Suprapubic skin (tissue), 4 donors: ENCODE data around the gene SCN7A. TPM values are rescaled to one million over a fixed set of nuclear protein-coding genes. Genes with fewer than 3 reads are reported as not detected.
A peak's percentile ranks its signal among the peaks of the same experiment; 100 is the strongest.

Experiments
- DNase-seq, 2 donors: peaks; one replicate each; pipeline ENCODE4 v3.0.0-alpha.2; 2019; ENCODE audit warnings: low spot score in 2 of 2
- H3K27ac ChIP-seq: fragments of 200-600 bp; sonication (generic); one replicate; pipeline ENCODE4 v1.5.1; 2019
- H3K27me3 ChIP-seq: fragments of 200-600 bp; sonication (generic); one replicate; pipeline ENCODE4 v1.5.1; 2019
- H3K36me3 ChIP-seq: fragments of 200-600 bp; sonication (generic); one replicate; pipeline ENCODE4 v1.5.1; 2019
- H3K4me1 ChIP-seq: fragments of 200-600 bp; sonication (generic); one replicate; pipeline ENCODE4 v1.5.1; 2019
- H3K4me3 ChIP-seq: fragments of 200-600 bp; sonication (generic); one replicate; pipeline ENCODE4 v1.5.1; 2019; ENCODE audit warnings: mild to moderate bottlenecking
- H3K9me3 ChIP-seq: fragments of 200-600 bp; sonication (generic); one replicate; pipeline ENCODE4 v1.5.1; 2019
- EP300 ChIP-seq: sonication (generic); formaldehyde crosslinking; IDR thresholded peaks from one replicate; pipeline ENCODE4 v1.6.1; 2017; ENCODE audit warnings: antibody characterized with exemption
- POLR2A ChIP-seq, 2 donors: fragments of 450-650 bp; IDR thresholded peaks; one replicate each; pipeline ENCODE4 v1.6.1; 2017; ENCODE audit warnings: antibody characterized with exemption in 2 of 2, mild to moderate bottlenecking in 2 of 2, moderate library complexity in 2 of 2
- POLR2AphosphoS5 ChIP-seq, 3 donors: sonication (generic); formaldehyde crosslinking; IDR thresholded peaks; one replicate each; pipeline ENCODE4 v1.6.1; 2017; ENCODE audit warnings: antibody characterized with exemption in 3 of 3
- WGBS: methylation state at CpG from one replicate; pipeline ENCODE4 v1.1.5; 2018; 5-methylcytosine and 5-hydroxymethylcytosine counted together
- total RNA-seq, 4 donors: library from RNA; depleted of rRNA; stranded (reverse); fragments of >200 nt; gene quantifications; one replicate each; pipeline ENCODE4 v1.1.0, GENCODE V29; 2016
- TF ChIP-seq, protein P1 (sequence below), 2 donors: fragments of 200-600 bp in 1 of 2; fragments of 450-650 bp in 1 of 2; sonication (generic) in 1 of 2; IDR thresholded peaks; one replicate each; pipeline ENCODE4 v1.5.1; 2016 to 2019; ENCODE audit warnings: antibody characterized with exemption in 2 of 2, mild to moderate bottlenecking in 1 of 2, moderate library complexity in 1 of 2

The SCN7A gene
- total RNA-seq, 4 donors from 2014 or later, result 2.5 to 4.6 (median 3.4) TPM

DNA sequence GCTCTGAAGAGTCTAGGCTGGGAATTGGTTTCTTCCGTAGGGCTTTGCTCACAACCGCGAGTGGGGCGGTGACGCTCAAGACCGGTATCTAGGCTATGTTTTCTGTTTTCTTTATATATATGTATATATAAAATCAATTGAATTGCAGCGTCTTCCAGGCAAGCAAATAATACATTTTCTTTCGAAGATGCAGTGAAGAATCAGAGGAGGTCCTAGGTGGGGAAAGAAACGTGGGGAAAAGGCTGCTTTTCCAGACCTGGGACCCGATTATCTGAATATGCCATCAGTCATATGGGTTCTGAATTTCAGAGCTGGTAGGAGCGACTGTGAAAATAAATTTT is 117.6 kb downstream of the SCN7A start:
- H3K4me3 ChIP-seq, result peak overlapping the region; percentile 61
- no peak for DNase-seq
- no peaks in the 10 kb centered on the region for H3K27me3 ChIP-seq
- H3K9me3 ChIP-seq, result no peaks in the 10 kb centered on the region
- TF ChIP-seq POLR2A (IDR thresholded peaks at IDR 0.05), result no peak
- TF ChIP-seq, protein P1, sequence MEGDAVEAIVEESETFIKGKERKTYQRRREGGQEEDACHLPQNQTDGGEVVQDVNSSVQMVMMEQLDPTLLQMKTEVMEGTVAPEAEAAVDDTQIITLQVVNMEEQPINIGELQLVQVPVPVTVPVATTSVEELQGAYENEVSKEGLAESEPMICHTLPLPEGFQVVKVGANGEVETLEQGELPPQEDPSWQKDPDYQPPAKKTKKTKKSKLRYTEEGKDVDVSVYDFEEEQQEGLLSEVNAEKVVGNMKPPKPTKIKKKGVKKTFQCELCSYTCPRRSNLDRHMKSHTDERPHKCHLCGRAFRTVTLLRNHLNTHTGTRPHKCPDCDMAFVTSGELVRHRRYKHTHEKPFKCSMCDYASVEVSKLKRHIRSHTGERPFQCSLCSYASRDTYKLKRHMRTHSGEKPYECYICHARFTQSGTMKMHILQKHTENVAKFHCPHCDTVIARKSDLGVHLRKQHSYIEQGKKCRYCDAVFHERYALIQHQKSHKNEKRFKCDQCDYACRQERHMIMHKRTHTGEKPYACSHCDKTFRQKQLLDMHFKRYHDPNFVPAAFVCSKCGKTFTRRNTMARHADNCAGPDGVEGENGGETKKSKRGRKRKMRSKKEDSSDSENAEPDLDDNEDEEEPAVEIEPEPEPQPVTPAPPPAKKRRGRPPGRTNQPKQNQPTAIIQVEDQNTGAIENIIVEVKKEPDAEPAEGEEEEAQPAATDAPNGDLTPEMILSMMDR (IDR thresholded peaks at IDR 0.05), result no peak
- no peak for TF ChIP-seq POLR2AphosphoS5 (IDR thresholded peaks at IDR 0.05)
- no peak for TF ChIP-seq EP300
- WGBS, result 3% methylated on average over 11 of the region's 11 CpGs
- H3K36me3 ChIP-seq, result no peaks in the 10 kb centered on the region
- H3K4me1 ChIP-seq, result peaks cover 22% of the 10 kb centered on the region
- peak overlapping the region; percentile 2 for H3K27ac ChIP-seq

GRCh38 chr2:166375736-166376487 is 118.1 kb downstream of the SCN7A start, which contains the start of gene SCN9A:
Gene SCN9A (minus strand): TSS chr2:166375944. CDS start chr2:166311756, 64,188 bp downstream.
- TF ChIP-seq POLR2A (IDR thresholded peaks at IDR 0.05), result no peak
- TF ChIP-seq POLR2AphosphoS5 (IDR thresholded peaks at IDR 0.05), result no peak
- TF ChIP-seq EP300, result no peak
- TF ChIP-seq, protein P1 (IDR thresholded peaks at IDR 0.05), result no peak
- whole genome bisulfite sequencing, result 3% methylated on average over 9 of the region's 45 CpGs
- Histone ChIP-seq H3K9me3 (no peaks in the 10 kb centered on the region), H3K36me3 (no peaks in the 10 kb centered on the region), H3K27me3 (no peaks in the 10 kb centered on the region), H3K4me3 (peak within 1 kb of the TSS; percentile 61), H3K27ac (peak within 1 kb of the TSS; percentile 36), H3K4me1 (peaks cover 22% of the 10 kb centered on the region)
- peak; percentile 76 to 85 for DNase-seq

GRCh38 chr2:166375195-166375735 is 118.8 kb downstream of the SCN7A start:
- H3K27ac ChIP-seq, result peak overlapping the region; percentile 36
- no peaks in the 10 kb centered on the region for H3K36me3 ChIP-seq
- H3K4me3 ChIP-seq, result peak overlapping the region; percentile 61
- peaks cover 22% of the 10 kb centered on the region for H3K4me1 ChIP-seq
- 2% methylated on average over 11 of the region's 17 CpGs for WGBS
- H3K9me3 ChIP-seq, result no peaks in the 10 kb centered on the region
- TF ChIP-seq POLR2AphosphoS5 (IDR thresholded peaks at IDR 0.05), result no peak
- TF ChIP-seq POLR2A (IDR thresholded peaks at IDR 0.05), result no peak
- no peak for TF ChIP-seq EP300
- TF ChIP-seq, protein P1 (IDR thresholded peaks at IDR 0.05), result no peak
- no peak for DNase-seq
- H3K27me3 ChIP-seq, result no peaks in the 10 kb centered on the region

- no peak for TF ChIP-seq POLR2AphosphoS5 (IDR thresholded peaks at IDR 0.05)
- TF ChIP-seq EP300, result no peak
- TF ChIP-seq POLR2A (IDR thresholded peaks at IDR 0.05), result no peak
- TF ChIP-seq, protein P1 (IDR thresholded peaks at IDR 0.05), result no peak
- Histone ChIP-seq H3K36me3 (no peaks in the 10 kb centered on the region), H3K4me1 (peaks cover 22% of the 10 kb centered on the region), H3K27me3 (no peaks in the 10 kb centered on the region), H3K9me3 (no peaks in the 10 kb centered on the region), H3K27ac (no peak overlapping the region), H3K4me3 (no peak overlapping the region)
- DNase-seq, result no peak
Measured at GRCh38 chr2:166373951-166374350, 120.1 kb downstream of the SCN7A start.

DNA sequence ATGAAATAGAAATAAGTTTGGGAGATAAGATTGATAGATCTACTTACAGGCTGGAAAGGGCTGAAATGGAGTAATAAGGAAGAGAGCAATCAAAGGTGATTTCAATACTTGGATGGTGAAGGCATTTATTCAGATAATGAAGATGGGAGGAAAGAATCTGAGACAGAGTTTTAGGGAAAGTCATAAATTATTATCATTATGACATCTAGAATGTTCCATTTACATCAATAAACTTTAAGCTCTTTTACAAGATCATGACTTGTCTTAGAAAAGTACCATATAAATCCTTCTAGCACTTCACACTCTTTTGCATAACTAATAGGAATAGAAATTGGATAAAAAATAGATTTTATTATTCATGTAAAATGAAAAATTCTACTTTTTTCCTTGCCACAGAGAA is 120.5 kb downstream of the SCN7A start:
- H3K27me3 ChIP-seq, result no peaks in the 10 kb centered on the region
- TF ChIP-seq POLR2A (IDR thresholded peaks at IDR 0.05), result no peak
- no peak for TF ChIP-seq EP300
- TF ChIP-seq, protein P1 (IDR thresholded peaks at IDR 0.05), result no peak
- TF ChIP-seq POLR2AphosphoS5 (IDR thresholded peaks at IDR 0.05), result no peak
- H3K4me3 ChIP-seq, result no peak overlapping the region
- DNase-seq, result no peak
- H3K36me3 ChIP-seq, result no peaks in the 10 kb centered on the region
- no peaks in the 10 kb centered on the region for H3K9me3 ChIP-seq
- H3K27ac ChIP-seq, result no peak overlapping the region
- H3K4me1 ChIP-seq, result peaks cover 22% of the 10 kb centered on the region
